ENCODE measurements around the gene SMTNL1.

SMTNL1 gene

GRCh38 chr11:57584341-57584740 lies 46.9 kb downstream of the SMTNL1 start:
- Histone ChIP-seq H3K27ac (ENCODE audit: insufficient read depth in 1 of 2, low read depth in 1 of 2, low read length in 2 of 2, poor library complexity in 1 of 2, severe bottlenecking in 2 of 2) (no peak overlapping the region), H3K4me1 (ENCODE audit: control extremely low read depth in 1 of 4, control insufficient read depth in 4 of 4, insufficient read depth in 4 of 4, low read length in 3 of 4) (peaks cover 5 to 31% (median 25%) of the 10 kb centered on the region in 4 experiments), H3K4me3 (ENCODE audit: control insufficient read depth in 1 of 7, extremely low read depth in 1 of 7, insufficient read depth in 4 of 7, low read depth in 2 of 7, low read length in 6 of 7) (no peak overlapping the region), H3K27me3 (replicated peaks in 2 of 5; ENCODE audit: control insufficient read depth in 4 of 5, insufficient read depth in 5 of 5, low read length in 4 of 5) (no peaks in the 10 kb centered on the region), H3K36me3 (ENCODE audit: control insufficient read depth in 4 of 4, insufficient read depth in 4 of 4, low read length in 3 of 4) (no peaks in the 10 kb centered on the region), H3K9me3 (ENCODE audit: control extremely low read depth in 1 of 5, control insufficient read depth in 4 of 5, insufficient read depth in 2 of 5, low read depth in 1 of 5, low read length in 4 of 5) (peaks cover 0 to 6% (median 0%) of the 10 kb centered on the region in 5 experiments)
- ChIA-PET CTCF (interaction anchor here (0.8 to 5.4 kb wide), 5 partner anchors 10 to 57 kb away, joined by 3 to 17 read pairs (median 3); no protein-coding TSS in a partner anchor), POLR2A (no interaction called here)
- no peak for DNase-seq
- WGBS (ENCODE audit: insufficient coverage), result 99% methylated on average over 8 of the region's 9 CpGs

- Histone ChIP-seq H3K9me3 (ENCODE audit: control extremely low read depth in 1 of 5, control insufficient read depth in 4 of 5, insufficient read depth in 2 of 5, low read depth in 1 of 5, low read length in 4 of 5) (peaks cover 0 to 6% (median 0%) of the 10 kb centered on the region in 5 experiments), H3K36me3 (ENCODE audit: control insufficient read depth in 4 of 4, insufficient read depth in 4 of 4, low read length in 3 of 4) (no peaks in the 10 kb centered on the region), H3K27ac (ENCODE audit: insufficient read depth in 1 of 2, low read depth in 1 of 2, low read length in 2 of 2, poor library complexity in 1 of 2, severe bottlenecking in 2 of 2) (no peak overlapping the region), H3K27me3 (replicated peaks in 2 of 5; ENCODE audit: control insufficient read depth in 4 of 5, insufficient read depth in 5 of 5, low read length in 4 of 5) (no peaks in the 10 kb centered on the region), H3K4me1 (ENCODE audit: control extremely low read depth in 1 of 4, control insufficient read depth in 4 of 4, insufficient read depth in 4 of 4, low read length in 3 of 4) (peaks cover 5 to 31% (median 25%) of the 10 kb centered on the region in 4 experiments), H3K4me3 (ENCODE audit: control insufficient read depth in 1 of 7, extremely low read depth in 1 of 7, insufficient read depth in 4 of 7, low read depth in 2 of 7, low read length in 6 of 7) (no peak overlapping the region)
- CTCF ChIA-PET, result interaction anchor here (1.1 to 5.4 kb wide), 3 partner anchors 15 to 56 kb away, joined by 3 to 17 read pairs (median 6); no protein-coding TSS in a partner anchor
- POLR2A ChIA-PET, result no interaction called here
- peak in 2 of 3 donors; percentile 85 for DNase-seq
Observed at GRCh38 chr11:57585301-57585700, 47.9 kb downstream of the SMTNL1 start.

GRCh38 chr11:57586711-57587245 lies 49.4 kb downstream of the SMTNL1 start:
- no peak for DNase-seq
- Histone ChIP-seq H3K27me3 (replicated peaks in 2 of 5; ENCODE audit: control insufficient read depth in 4 of 5, insufficient read depth in 5 of 5, low read length in 4 of 5) (no peaks in the 10 kb centered on the region), H3K4me3 (ENCODE audit: control insufficient read depth in 1 of 7, extremely low read depth in 1 of 7, insufficient read depth in 4 of 7, low read depth in 2 of 7, low read length in 6 of 7) (no peak overlapping the region), H3K9me3 (ENCODE audit: control extremely low read depth in 1 of 5, control insufficient read depth in 4 of 5, insufficient read depth in 2 of 5, low read depth in 1 of 5, low read length in 4 of 5) (peaks cover 0 to 6% (median 0%) of the 10 kb centered on the region in 5 experiments), H3K27ac (ENCODE audit: insufficient read depth in 1 of 2, low read depth in 1 of 2, low read length in 2 of 2, poor library complexity in 1 of 2, severe bottlenecking in 2 of 2) (no peak overlapping the region), H3K36me3 (ENCODE audit: control insufficient read depth in 4 of 4, insufficient read depth in 4 of 4, low read length in 3 of 4) (no peaks in the 10 kb centered on the region), H3K4me1 (ENCODE audit: control extremely low read depth in 1 of 4, control insufficient read depth in 4 of 4, insufficient read depth in 4 of 4, low read length in 3 of 4) (peaks cover 5 to 31% (median 25%) of the 10 kb centered on the region in 4 experiments)
- CTCF ChIA-PET, result interaction anchor here (0.9 to 5.4 kb wide), 4 partner anchors 16 to 58 kb away, joined by 3 to 17 read pairs (median 4); partner anchors contain the start of gene UBE2L6
- 100% methylated on average over 1 of the region's 2 CpGs for WGBS (ENCODE audit: insufficient coverage)
- POLR2A ChIA-PET, result no interaction called here

- DNase-seq, result peak in 2 of 3 donors; percentile 69 to 79
- Histone ChIP-seq H3K9me3 (ENCODE audit: control extremely low read depth in 1 of 5, control insufficient read depth in 4 of 5, insufficient read depth in 2 of 5, low read depth in 1 of 5, low read length in 4 of 5) (peaks cover 0 to 6% (median 0%) of the 10 kb centered on the region in 5 experiments), H3K27ac (ENCODE audit: insufficient read depth in 1 of 2, low read depth in 1 of 2, low read length in 2 of 2, poor library complexity in 1 of 2, severe bottlenecking in 2 of 2) (no peak overlapping the region), H3K27me3 (replicated peaks in 2 of 5; ENCODE audit: control insufficient read depth in 4 of 5, insufficient read depth in 5 of 5, low read length in 4 of 5) (no peaks in the 10 kb centered on the region), H3K4me1 (ENCODE audit: control extremely low read depth in 1 of 4, control insufficient read depth in 4 of 4, insufficient read depth in 4 of 4, low read length in 3 of 4) (peaks cover 5 to 31% (median 25%) of the 10 kb centered on the region in 4 experiments), H3K4me3 (ENCODE audit: control insufficient read depth in 1 of 7, extremely low read depth in 1 of 7, insufficient read depth in 4 of 7, low read depth in 2 of 7, low read length in 6 of 7) (no peak overlapping the region), H3K36me3 (ENCODE audit: control insufficient read depth in 4 of 4, insufficient read depth in 4 of 4, low read length in 3 of 4) (no peaks in the 10 kb centered on the region)
- POLR2A ChIA-PET, result no interaction called here
- CTCF ChIA-PET, result interaction anchor here (0.8 to 5.4 kb wide), 2 partner anchors 17 to 20 kb away, joined by 3 to 17 read pairs; no protein-coding TSS in a partner anchor
- 92% methylated on average over 2 of the region's 3 CpGs for WGBS (ENCODE audit: insufficient coverage)
Observed at GRCh38 chr11:57588046-57588710, 50.8 kb downstream of the SMTNL1 start.

GRCh38 chr11:57596266-57596885 lies 59.0 kb downstream of the SMTNL1 start:
- H3K4me3 ChIP-seq (ENCODE audit: control insufficient read depth in 1 of 7, extremely low read depth in 1 of 7, insufficient read depth in 4 of 7, low read depth in 2 of 7, low read length in 6 of 7), result no peak overlapping the region
- H3K4me1 ChIP-seq (ENCODE audit: control extremely low read depth in 1 of 4, control insufficient read depth in 4 of 4, insufficient read depth in 4 of 4, low read length in 3 of 4), result peaks cover 0 to 26% (median 23%) of the 10 kb centered on the region in 4 experiments
- ChIA-PET CTCF (interaction anchor here (0.9 to 7.6 kb wide), 7 partner anchors 8 to 44 kb away, joined by 3 to 64 read pairs (median 11); partner anchors contain the start of gene UBE2L6), POLR2A (no interaction called here)
- no peaks in the 10 kb centered on the region for H3K27me3 ChIP-seq (replicated peaks in 2 of 5; ENCODE audit: control insufficient read depth in 4 of 5, insufficient read depth in 5 of 5, low read length in 4 of 5)
- DNase-seq, result no peak
- no peak overlapping the region for H3K27ac ChIP-seq (ENCODE audit: insufficient read depth in 1 of 2, low read depth in 1 of 2, low read length in 2 of 2, poor library complexity in 1 of 2, severe bottlenecking in 2 of 2)
- 96% methylated on average over 3 of the region's 5 CpGs for WGBS (ENCODE audit: insufficient coverage)
- peaks cover 0 to 3% (median 1%) of the 10 kb centered on the region in 4 experiments for H3K36me3 ChIP-seq (ENCODE audit: control insufficient read depth in 4 of 4, insufficient read depth in 4 of 4, low read length in 3 of 4)
- H3K9me3 ChIP-seq (ENCODE audit: control extremely low read depth in 1 of 5, control insufficient read depth in 4 of 5, insufficient read depth in 2 of 5, low read depth in 1 of 5, low read length in 4 of 5), result no peaks in the 10 kb centered on the region

- Histone ChIP-seq H3K9me3 (ENCODE audit: control extremely low read depth in 1 of 5, control insufficient read depth in 4 of 5, insufficient read depth in 2 of 5, low read depth in 1 of 5, low read length in 4 of 5) (no peaks in the 10 kb centered on the region), H3K4me3 (ENCODE audit: control insufficient read depth in 1 of 7, extremely low read depth in 1 of 7, insufficient read depth in 4 of 7, low read depth in 2 of 7, low read length in 6 of 7) (peak within 1 kb of the TSS; percentile 28 to 81 (median 70)), H3K4me1 (ENCODE audit: control extremely low read depth in 1 of 4, control insufficient read depth in 4 of 4, insufficient read depth in 4 of 4, low read length in 3 of 4) (peaks cover 0 to 26% (median 23%) of the 10 kb centered on the region in 4 experiments), H3K36me3 (ENCODE audit: control insufficient read depth in 4 of 4, insufficient read depth in 4 of 4, low read length in 3 of 4) (peaks cover 0 to 8% (median 3%) of the 10 kb centered on the region in 4 experiments), H3K27ac (ENCODE audit: insufficient read depth in 1 of 2, low read depth in 1 of 2, low read length in 2 of 2, poor library complexity in 1 of 2, severe bottlenecking in 2 of 2) (no peak within 1 kb of the TSS), H3K27me3 (replicated peaks in 2 of 5; ENCODE audit: control insufficient read depth in 4 of 5, insufficient read depth in 5 of 5, low read length in 4 of 5) (no peaks in the 10 kb centered on the region)
- no peak for DNase-seq
- ChIA-PET POLR2A (interaction anchor here (0.6 kb wide), 1 partner anchor 25 kb away, joined by 4 read pairs; no protein-coding TSS in a partner anchor), CTCF (interaction anchor here (0.9 to 7.6 kb wide), 3 partner anchors 16 to 43 kb away, joined by 3 to 64 read pairs (median 20); partner anchors contain the start of gene UBE2L6)
- WGBS (ENCODE audit: insufficient coverage), result 53% methylated on average over 2 of the region's 10 CpGs
Observed at GRCh38 chr11:57597461-57597915, 60.1 kb downstream of the SMTNL1 start, which contains the start of gene SERPING1. Gene SERPING1 (plus strand): TSS chr11:57597685. CDS start chr11:57598271, 586 bp downstream.

All from common myeloid progenitor, CD34-positive (primary cell).